IMR-90 (cell line): ENCODE data around the gene TRPC3. TPM values are rescaled to one million over a fixed set of nuclear protein-coding genes. Genes with fewer than 3 reads are reported as not detected.

ENCODE experiments used
- ATAC-seq: fragments of 200-7000 bp; cut with Tn5 transposase; 2 replicates; pipeline ENCODE4 v1.9.1; 2020; ENCODE audit warnings: low read depth, mild to moderate bottlenecking, moderate library complexity
- BruUV-seq: library from RNA; stranded (reverse); fragments of 400-500 nt; replicated peaks from 2 replicates; lab custom pipeline; 2021; lab: Mats Ljungman, UMichigan
- CTCF ChIA-PET: fragments of 300-600 bp; formaldehyde crosslinking; extraction: SDS; loops from one replicate; lab custom pipeline; 2021; ENCODE audit warnings: antibody characterized with exemption; lab: Yijun Ruan, JAX
- POLR2A ChIA-PET: fragments of 300-600 bp; sonication (Branson Sonifier 250); formaldehyde crosslinking; loops from one replicate; lab custom pipeline; 2022; ENCODE audit warnings: antibody characterized with exemption; ENCODE audit not compliant: unreplicated experiment; lab: Charles Lee
- DNase-seq: peaks from one replicate; pipeline ENCODE4 v3.0.0; 2013
- H2AFZ ChIP-seq: replicated peaks from 2 replicates; pipeline ENCODE3; 2013; ENCODE audit warnings: low read length, mild to moderate bottlenecking; ENCODE audit not compliant: poor library complexity
- H2AK5ac ChIP-seq: 2 replicates; pipeline ENCODE4 v1.6.1; 2013; ENCODE audit warnings: low read depth, low read length, inconsistent platforms
- H2AK9ac ChIP-seq: replicated peaks from 2 replicates; pipeline ENCODE3; 2013; ENCODE audit warnings: mild to moderate bottlenecking, low read depth, low read length, moderate library complexity; ENCODE audit not compliant: poor library complexity
- H2BK120ac ChIP-seq: 2 replicates; pipeline ENCODE4 v1.6.1; 2013; ENCODE audit warnings: low read depth, low read length, inconsistent platforms
- H2BK15ac ChIP-seq: 3 replicates; pipeline ENCODE4 v1.6.1; 2013; ENCODE audit warnings: low read depth, low read length, inconsistent platforms
- H2BK20ac ChIP-seq: 2 replicates; pipeline ENCODE4 v1.6.1; 2013; ENCODE audit warnings: low read depth, mild to moderate bottlenecking, inconsistent platforms, low read length, moderate library complexity
- H2BK5ac ChIP-seq: 2 replicates; pipeline ENCODE4 v1.6.1; 2013; ENCODE audit warnings: mild to moderate bottlenecking, low read depth, low read length, inconsistent platforms; ENCODE audit not compliant: poor library complexity, severe bottlenecking
- H3K14ac ChIP-seq: replicated peaks from 2 replicates; pipeline ENCODE4 v1.6.1; 2013; ENCODE audit warnings: low read depth, low read length, inconsistent platforms
- H3K18ac ChIP-seq: 2 replicates; pipeline ENCODE4 v1.6.1; 2013; ENCODE audit warnings: low read depth, low read length, control low read depth
- H3K23ac ChIP-seq: 2 replicates; pipeline ENCODE4 v1.6.1; 2013; ENCODE audit warnings: low read depth, low read length, inconsistent platforms
- H3K27ac ChIP-seq: 2 replicates; pipeline ENCODE4 v1.5.1; 2013; ENCODE audit warnings: mild to moderate bottlenecking, control low read depth, low read length; ENCODE audit not compliant: insufficient read depth
- H3K27me3 ChIP-seq: 2 replicates; pipeline ENCODE4 v1.6.1; 2013; ENCODE audit warnings: low read length; ENCODE audit not compliant: control insufficient read depth, insufficient read depth
- H3K36me3 ChIP-seq: 2 replicates; pipeline ENCODE4 v1.6.1; 2013; ENCODE audit warnings: low read length, mixed read lengths; ENCODE audit not compliant: control insufficient read depth, insufficient read depth
- H3K4ac ChIP-seq: 2 replicates; pipeline ENCODE4 v1.6.1; 2013; ENCODE audit warnings: low read depth, low read length, inconsistent platforms
- H3K4me1 ChIP-seq: 2 replicates; pipeline ENCODE4 v1.6.1; 2013; ENCODE audit warnings: low read length, mixed read lengths; ENCODE audit not compliant: control insufficient read depth, insufficient read depth
- H3K4me2 ChIP-seq: 2 replicates; pipeline ENCODE4 v1.6.1; 2013; ENCODE audit warnings: low read depth, mild to moderate bottlenecking, control low read depth, low read length, moderate library complexity
- H3K4me3 ChIP-seq: 2 replicates; pipeline ENCODE4 v1.5.1; 2013; ENCODE audit warnings: low read depth, mild to moderate bottlenecking, control low read depth, low read length, moderate library complexity; ENCODE audit not compliant: insufficient read depth
- H3K56ac ChIP-seq: 2 replicates; pipeline ENCODE4 v1.6.1; 2013; ENCODE audit warnings: low read length, inconsistent platforms; ENCODE audit not compliant: insufficient read depth; ENCODE audit errors: extremely low read depth
- H3K79me1 ChIP-seq, 2 experiments: 2 replicates each; pipeline ENCODE4 v1.6.1; 2013; ENCODE audit warnings: low read length in 2 of 2, inconsistent platforms in 1 of 2, low read depth in 1 of 2
- H3K9ac ChIP-seq: 2 replicates; pipeline ENCODE4 v1.6.1; 2013; ENCODE audit warnings: low read depth, low read length, control low read depth
- H3K9me1 ChIP-seq: 2 replicates; pipeline ENCODE4 v1.6.1; 2013; ENCODE audit warnings: low read length, inconsistent platforms; ENCODE audit not compliant: insufficient read depth
- H3K9me3 ChIP-seq: 2 replicates; pipeline ENCODE4 v1.6.1; 2013; ENCODE audit warnings: low read length; ENCODE audit not compliant: control insufficient read depth, insufficient read depth
- H4K20me1 ChIP-seq: 2 replicates; pipeline ENCODE4 v1.6.1; 2013; ENCODE audit warnings: low read length, inconsistent platforms; ENCODE audit not compliant: insufficient read depth
- H4K5ac ChIP-seq: 2 replicates; pipeline ENCODE4 v1.6.1; 2013; ENCODE audit warnings: mild to moderate bottlenecking, low read depth, low read length, control low read depth
- H4K8ac ChIP-seq, 2 experiments: 2 replicates each; pipeline ENCODE4 v1.6.1; 2013; ENCODE audit warnings: low read depth in 2 of 2, low read length in 2 of 2, control low read depth in 1 of 2, inconsistent platforms in 1 of 2
- H4K91ac ChIP-seq: 2 replicates; pipeline ENCODE4 v1.6.1; 2013; ENCODE audit warnings: low read depth, low read length, inconsistent platforms; ENCODE audit not compliant: insufficient read depth
- BHLHE40 ChIP-seq: fragments of 150-350 bp; IDR thresholded peaks from 2 replicates; pipeline ENCODE4 v1.6.1; 2016; ENCODE audit warnings: mild to moderate bottlenecking, low read depth, low read length
- CEBPB ChIP-seq: IDR thresholded peaks from 2 replicates; pipeline ENCODE4 v1.6.1; 2012; ENCODE audit warnings: low read depth, low read length, improper control_type of control experiment
- CTCF ChIP-seq: conservative IDR thresholded peaks from 2 replicates; pipeline ENCODE4 v1.5.1; 2012; ENCODE audit warnings: mild to moderate bottlenecking, low read depth, low read length, improper control_type of control experiment
- ELK1 ChIP-seq: fragments of 150-350 bp; IDR thresholded peaks from 2 replicates; pipeline ENCODE4 v1.6.1; 2016; ENCODE audit warnings: low read depth, mild to moderate bottlenecking, low read length, moderate library complexity, borderline replicate concordance
- NFE2L2 ChIP-seq: fragments of 150-350 bp; IDR thresholded peaks from 2 replicates; pipeline ENCODE4 v1.6.1; 2016; ENCODE audit warnings: low read depth, mild to moderate bottlenecking, low read length
- POLR2A ChIP-seq: IDR thresholded peaks from 2 replicates; pipeline ENCODE4 v1.6.1; 2012; ENCODE audit warnings: mild to moderate bottlenecking, low read depth, low read length
- RAD21 ChIP-seq: IDR thresholded peaks from 2 replicates; pipeline ENCODE4 v1.6.1; 2012; ENCODE audit warnings: low read length, improper control_type of control experiment
- RCOR1 ChIP-seq: IDR thresholded peaks from 2 replicates; pipeline ENCODE4 v1.6.1; 2012; ENCODE audit warnings: mild to moderate bottlenecking, low read length, improper control_type of control experiment; ENCODE audit not compliant: insufficient replicate concordance
- RFX5 ChIP-seq: IDR thresholded peaks from 2 replicates; pipeline ENCODE4 v1.8.0; 2012; ENCODE audit warnings: low read depth, mild to moderate bottlenecking, low read length, moderate library complexity
- SMC3 ChIP-seq: fragments of 150-350 bp; IDR thresholded peaks from 2 replicates; pipeline ENCODE4 v1.6.1; 2016; ENCODE audit warnings: low read depth, mild to moderate bottlenecking, antibody characterized with exemption, low read length, moderate library complexity
- USF2 ChIP-seq: fragments of 150-350 bp; IDR thresholded peaks from 2 replicates; pipeline ENCODE4 v1.6.1; 2017; ENCODE audit warnings: mild to moderate bottlenecking, antibody characterized with exemption, low read length, low read depth
- WGBS, 2 experiments: methylation state at CpG; one replicate each; pipeline versions ENCODE4 v1.1.5 to v1.1.7; 2013; ENCODE audit warnings: missing lambda C conversion rate in 2 of 2; ENCODE audit not compliant: insufficient read length in 1 of 2; ENCODE audit errors: extremely low coverage in 2 of 2; 5-methylcytosine and 5-hydroxymethylcytosine counted together
- dilution Hi-C: fragments of 300-500 bp; cut with HindIII; formaldehyde crosslinking; loops from one replicate; pipeline ENCODE4 v1.14.3; 2018; ENCODE audit warnings: low sequenced_read_pairs; ENCODE audit not compliant: unreplicated experiment
- in situ Hi-C: fragments of 300-500 bp; cut with MboI; formaldehyde crosslinking; loops from 3 replicates; pipeline ENCODE4 v1.14.3; 2019; ENCODE audit warnings: low sequenced_read_pairs, inconsistent platforms, mixed read lengths
- intact Hi-C: fragments of 100-400 bp; cut with micrococcal nuclease; formaldehyde crosslinking; loops from 2 replicates; pipeline ENCODE4 v1.10.0; 2022
- polyA plus RNA-seq, 3 experiments: library from polyadenylated mRNA; depleted of rRNA; stranded (reverse); fragments of >200 nt; gene quantifications; 2 replicates each; pipeline ENCODE4 v1.2.3, GENCODE V29; 2012; ENCODE audit warnings: low replicate concordance in 1 of 3
- total RNA-seq: library from RNA; depleted of rRNA; stranded (reverse); fragments of >200 nt; gene quantifications from 2 replicates; pipeline ENCODE4 v1.2.3, GENCODE V29; 2012

TRPC3 gene
- total and polyA plus RNA-seq, 2 of the 4 experiments (the other 2 are of a cell fraction), result 1.1 to 2.7 TPM

- Histone ChIP-seq H2AFZ (no peak overlapping the region), H3K4ac (no peak overlapping the region), H2AK5ac (no peak overlapping the region), H3K27me3 (no peaks in the 10 kb centered on the region), H2BK120ac (no peak overlapping the region), H4K91ac (no peak overlapping the region), H4K20me1 (no peaks in the 10 kb centered on the region), H2BK5ac (no peak overlapping the region), H3K4me2 (no peak overlapping the region), H2AK9ac (no peak overlapping the region), H2BK20ac (no peak overlapping the region), H3K9ac (no peak overlapping the region), H3K14ac (no peak overlapping the region), H3K79me1 (peaks cover 0 to 4% of the 10 kb centered on the region in 2 experiments; a peak in 1 of 4 replicates), H4K5ac (no peak overlapping the region), H3K23ac (no peak overlapping the region), H3K9me1 (peaks cover 4% of the 10 kb centered on the region), H3K18ac (no peak overlapping the region), H3K36me3 (no peaks in the 10 kb centered on the region; the same call in 1 of the 2 replicates), H3K4me3 (no peak overlapping the region), H3K9me3 (no peaks in the 10 kb centered on the region), H4K8ac (no peak overlapping the region), H3K4me1 (peaks cover 6% of the 10 kb centered on the region; the same call in 1 of the 2 replicates), H3K27ac (no peak overlapping the region), H2BK15ac (no peak overlapping the region), H3K56ac (no peak overlapping the region)
- POLR2A ChIA-PET, result no interaction called here
- no TSS peak for BruUV-seq
- in situ Hi-C loops, result no loop called here
- ATAC-seq (no peak), DNase-seq (no peak)
- no peak for TF ChIP-seq USF2
- TF ChIP-seq CTCF, result no peak
- TF ChIP-seq RCOR1, result no peak
- TF ChIP-seq SMC3, result no peak
- no peak for TF ChIP-seq RFX5
- TF ChIP-seq POLR2A, result no peak
- TF ChIP-seq ELK1, result no peak
- TF ChIP-seq NFE2L2, result no peak
- TF ChIP-seq CEBPB, result no peak
- no peak for TF ChIP-seq BHLHE40
- no peak for TF ChIP-seq RAD21
- dilution Hi-C loops, result no loop called here
- whole genome bisulfite sequencing, 2 experiments, result no CpG with 5 or more reads among the region's 1 CpG
- CTCF ChIA-PET, result interaction anchor here (1.0 kb wide), 1 partner anchor 17 kb away, joined by 3 read pairs; no protein-coding TSS in a partner anchor
- intact Hi-C loops, result loop anchor here (10.0 kb wide), 1 partner anchor 1000 kb away; no protein-coding TSS in a partner anchor
These were observed 17.2 kb downstream of the TRPC3 start for GRCh38 chr4:121934635-121935034.
